GM23338 (cell line): ENCODE measurements around the gene IDI1.

Experiments used
- CREB1 ChIP-seq: fragments of 250-450 bp; sonication (Bioruptor Pico); IDR thresholded peaks from 2 replicates; pipeline ENCODE4 v1.5.0; 2020; ENCODE audit warnings: low read depth, mild to moderate bottlenecking, moderate library complexity
- EZH2 ChIP-seq: fragments of 200-600 bp; sonication (generic); IDR thresholded peaks from one replicate; pipeline ENCODE4 v1.8.0; 2017; ENCODE audit warnings: antibody characterized with exemption, mild to moderate bottlenecking, low read depth; ENCODE audit not compliant: unreplicated experiment
- EZH2phosphoT487 ChIP-seq: fragments of 200-600 bp; sonication (generic); IDR thresholded peaks from one replicate; pipeline ENCODE4 v1.8.1; 2018; ENCODE audit warnings: antibody characterized with exemption; ENCODE audit not compliant: unreplicated experiment
- JUNB ChIP-seq: IDR thresholded peaks from one replicate; pipeline ENCODE4 v1.6.1; 2016; ENCODE audit warnings: antibody characterized with exemption; ENCODE audit not compliant: unreplicated experiment
- NANOG ChIP-seq: IDR thresholded peaks from 2 replicates; pipeline ENCODE4 v1.6.1; 2016; ENCODE audit warnings: antibody characterized with exemption, borderline replicate concordance
- POLR2AphosphoS5 ChIP-seq: IDR thresholded peaks from 2 replicates; pipeline ENCODE4 v1.6.1; 2016; ENCODE audit warnings: antibody characterized with exemption, low read depth
- ZNF114 ChIP-seq: fragments of 250-450 bp; sonication (Bioruptor Pico); IDR thresholded peaks from 2 replicates; pipeline ENCODE4 v1.5.0; 2020; ENCODE audit warnings: mild to moderate bottlenecking, moderate library complexity
- TF ChIP-seq, protein P1 (sequence below), 2 experiments: fragments of 200-600 bp in 1 of 2; sonication (generic) in 1 of 2; conservative IDR thresholded peaks; 2 replicates each; pipeline versions ENCODE4 v1.5.1 to v1.6.1; 2016 to 2017; ENCODE audit warnings: antibody characterized with exemption in 2 of 2, low read depth in 2 of 2, mild to moderate bottlenecking in 2 of 2, moderate library complexity in 1 of 2
- TF ChIP-seq, protein P2 (sequence below): IDR thresholded peaks from one replicate; pipeline ENCODE4 v1.6.1; 2018; ENCODE audit warnings: antibody characterized with exemption; ENCODE audit not compliant: unreplicated experiment
- TF ChIP-seq, protein P3 (sequence below): IDR thresholded peaks from 2 replicates; pipeline ENCODE4 v1.6.1; 2016; ENCODE audit warnings: antibody characterized with exemption

DNA sequence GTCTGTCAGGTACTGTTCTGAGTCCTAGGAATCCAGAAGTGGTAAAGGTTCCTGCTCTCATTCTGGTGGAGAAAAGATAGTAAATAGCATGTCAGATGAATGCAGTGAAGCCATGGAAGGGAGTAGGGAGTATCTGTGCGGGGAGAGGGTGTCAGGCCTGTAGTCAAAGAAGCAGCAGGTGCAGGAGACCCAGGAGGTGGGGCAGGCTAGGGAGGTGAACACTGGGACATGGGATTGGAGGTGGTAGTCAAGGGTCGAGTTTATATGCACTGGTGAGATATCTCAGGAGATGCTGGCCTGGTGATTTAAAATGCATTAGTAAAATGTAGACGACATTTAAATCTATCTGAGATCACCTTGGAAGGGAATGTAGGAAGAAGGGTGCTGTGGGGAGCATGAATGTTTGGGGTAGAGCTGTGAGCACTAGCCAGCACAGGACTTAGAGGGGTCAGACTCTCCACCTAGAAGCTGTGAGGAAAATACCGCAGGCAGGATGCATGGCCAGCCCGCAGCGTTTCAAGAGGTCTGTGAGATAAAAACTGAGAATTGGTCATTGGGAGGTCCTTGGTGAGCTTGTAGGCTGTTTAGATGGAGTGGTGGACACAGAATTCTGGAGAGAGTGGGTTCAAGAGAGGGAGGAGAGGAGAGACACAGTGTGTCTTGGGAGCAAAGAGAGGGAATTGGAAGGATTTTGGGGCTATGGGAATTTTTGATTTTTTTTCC, 53.9 kb downstream of the IDI1 start:
- no peak for TF ChIP-seq POLR2AphosphoS5
- TF ChIP-seq, protein P1, sequence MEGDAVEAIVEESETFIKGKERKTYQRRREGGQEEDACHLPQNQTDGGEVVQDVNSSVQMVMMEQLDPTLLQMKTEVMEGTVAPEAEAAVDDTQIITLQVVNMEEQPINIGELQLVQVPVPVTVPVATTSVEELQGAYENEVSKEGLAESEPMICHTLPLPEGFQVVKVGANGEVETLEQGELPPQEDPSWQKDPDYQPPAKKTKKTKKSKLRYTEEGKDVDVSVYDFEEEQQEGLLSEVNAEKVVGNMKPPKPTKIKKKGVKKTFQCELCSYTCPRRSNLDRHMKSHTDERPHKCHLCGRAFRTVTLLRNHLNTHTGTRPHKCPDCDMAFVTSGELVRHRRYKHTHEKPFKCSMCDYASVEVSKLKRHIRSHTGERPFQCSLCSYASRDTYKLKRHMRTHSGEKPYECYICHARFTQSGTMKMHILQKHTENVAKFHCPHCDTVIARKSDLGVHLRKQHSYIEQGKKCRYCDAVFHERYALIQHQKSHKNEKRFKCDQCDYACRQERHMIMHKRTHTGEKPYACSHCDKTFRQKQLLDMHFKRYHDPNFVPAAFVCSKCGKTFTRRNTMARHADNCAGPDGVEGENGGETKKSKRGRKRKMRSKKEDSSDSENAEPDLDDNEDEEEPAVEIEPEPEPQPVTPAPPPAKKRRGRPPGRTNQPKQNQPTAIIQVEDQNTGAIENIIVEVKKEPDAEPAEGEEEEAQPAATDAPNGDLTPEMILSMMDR (conservative IDR thresholded peaks at IDR 0.05; ENCODE audit: low read depth in 2 of 2): no peak
- TF ChIP-seq EZH2phosphoT487: no peak
- no peak for TF ChIP-seq EZH2
- TF ChIP-seq, protein P2, sequence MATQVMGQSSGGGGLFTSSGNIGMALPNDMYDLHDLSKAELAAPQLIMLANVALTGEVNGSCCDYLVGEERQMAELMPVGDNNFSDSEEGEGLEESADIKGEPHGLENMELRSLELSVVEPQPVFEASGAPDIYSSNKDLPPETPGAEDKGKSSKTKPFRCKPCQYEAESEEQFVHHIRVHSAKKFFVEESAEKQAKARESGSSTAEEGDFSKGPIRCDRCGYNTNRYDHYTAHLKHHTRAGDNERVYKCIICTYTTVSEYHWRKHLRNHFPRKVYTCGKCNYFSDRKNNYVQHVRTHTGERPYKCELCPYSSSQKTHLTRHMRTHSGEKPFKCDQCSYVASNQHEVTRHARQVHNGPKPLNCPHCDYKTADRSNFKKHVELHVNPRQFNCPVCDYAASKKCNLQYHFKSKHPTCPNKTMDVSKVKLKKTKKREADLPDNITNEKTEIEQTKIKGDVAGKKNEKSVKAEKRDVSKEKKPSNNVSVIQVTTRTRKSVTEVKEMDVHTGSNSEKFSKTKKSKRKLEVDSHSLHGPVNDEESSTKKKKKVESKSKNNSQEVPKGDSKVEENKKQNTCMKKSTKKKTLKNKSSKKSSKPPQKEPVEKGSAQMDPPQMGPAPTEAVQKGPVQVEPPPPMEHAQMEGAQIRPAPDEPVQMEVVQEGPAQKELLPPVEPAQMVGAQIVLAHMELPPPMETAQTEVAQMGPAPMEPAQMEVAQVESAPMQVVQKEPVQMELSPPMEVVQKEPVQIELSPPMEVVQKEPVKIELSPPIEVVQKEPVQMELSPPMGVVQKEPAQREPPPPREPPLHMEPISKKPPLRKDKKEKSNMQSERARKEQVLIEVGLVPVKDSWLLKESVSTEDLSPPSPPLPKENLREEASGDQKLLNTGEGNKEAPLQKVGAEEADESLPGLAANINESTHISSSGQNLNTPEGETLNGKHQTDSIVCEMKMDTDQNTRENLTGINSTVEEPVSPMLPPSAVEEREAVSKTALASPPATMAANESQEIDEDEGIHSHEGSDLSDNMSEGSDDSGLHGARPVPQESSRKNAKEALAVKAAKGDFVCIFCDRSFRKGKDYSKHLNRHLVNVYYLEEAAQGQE: no peak
- TF ChIP-seq, protein P3, sequence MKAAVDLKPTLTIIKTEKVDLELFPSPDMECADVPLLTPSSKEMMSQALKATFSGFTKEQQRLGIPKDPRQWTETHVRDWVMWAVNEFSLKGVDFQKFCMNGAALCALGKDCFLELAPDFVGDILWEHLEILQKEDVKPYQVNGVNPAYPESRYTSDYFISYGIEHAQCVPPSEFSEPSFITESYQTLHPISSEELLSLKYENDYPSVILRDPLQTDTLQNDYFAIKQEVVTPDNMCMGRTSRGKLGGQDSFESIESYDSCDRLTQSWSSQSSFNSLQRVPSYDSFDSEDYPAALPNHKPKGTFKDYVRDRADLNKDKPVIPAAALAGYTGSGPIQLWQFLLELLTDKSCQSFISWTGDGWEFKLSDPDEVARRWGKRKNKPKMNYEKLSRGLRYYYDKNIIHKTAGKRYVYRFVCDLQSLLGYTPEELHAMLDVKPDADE: no peak
- TF ChIP-seq CREB1 (CRISPR knock-in tag): no peak
- no peak for TF ChIP-seq JUNB
- no peak for TF ChIP-seq NANOG
- TF ChIP-seq ZNF114: no peak
